Rectal smooth muscle tissue (tissue), 1 donor: Measurements from ENCODE around the gene NPAS3.

Experiments
- H3K27ac ChIP-seq: one replicate; pipeline ENCODE4 v1.7.0; 2013; ENCODE audit warnings: low read depth, low read length, inconsistent platforms
- H3K27me3 ChIP-seq: one replicate; pipeline ENCODE4 v1.7.0; 2013; ENCODE audit warnings: low read length; ENCODE audit not compliant: control insufficient read depth, insufficient read depth
- H3K36me3 ChIP-seq: one replicate; pipeline ENCODE4 v1.7.0; 2013; ENCODE audit warnings: low read length; ENCODE audit not compliant: control insufficient read depth, insufficient read depth
- H3K4me1 ChIP-seq: one replicate; pipeline ENCODE4 v1.7.0; 2013; ENCODE audit warnings: low read length; ENCODE audit not compliant: control insufficient read depth, insufficient read depth
- H3K4me3 ChIP-seq: one replicate; pipeline ENCODE4 v1.7.0; 2013; ENCODE audit warnings: low read length
- H3K9ac ChIP-seq: one replicate; pipeline ENCODE4 v1.7.0; 2013; ENCODE audit warnings: low read length

Gene NPAS3

GRCh38 chr14:33404964-33405574 lies 466.4 kb downstream of the NPAS3 start:
- no peak overlapping the region for H3K9ac ChIP-seq
- no peak overlapping the region for H3K4me3 ChIP-seq
- no peaks in the 10 kb centered on the region for H3K27me3 ChIP-seq
- no peak overlapping the region for H3K27ac ChIP-seq
- H3K4me1 ChIP-seq, result no peaks in the 10 kb centered on the region
- no peaks in the 10 kb centered on the region for H3K36me3 ChIP-seq

DNA sequence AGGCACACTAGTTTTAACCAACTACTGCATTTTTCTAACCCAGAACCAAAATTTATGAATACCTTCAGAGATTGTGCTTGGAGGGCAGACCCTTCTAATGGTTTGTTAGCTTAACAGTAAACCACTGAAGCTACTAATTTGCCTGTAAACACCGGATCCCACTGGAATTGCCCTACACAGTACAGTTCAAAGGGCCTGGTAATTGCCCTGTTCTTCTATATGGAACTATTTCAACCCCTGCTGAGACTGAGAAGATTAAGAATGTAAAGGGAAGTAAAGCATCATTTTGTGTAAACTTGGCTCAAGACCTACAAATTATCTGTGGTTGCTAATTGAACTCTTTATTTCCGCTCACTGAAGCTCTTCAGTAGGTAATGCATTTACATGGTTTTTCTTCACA lies 468.1 kb downstream of the NPAS3 start:
- no peak overlapping the region for H3K4me3 ChIP-seq
- no peak overlapping the region for H3K9ac ChIP-seq
- H3K27ac ChIP-seq, result no peak overlapping the region
- H3K27me3 ChIP-seq, result no peaks in the 10 kb centered on the region
- no peaks in the 10 kb centered on the region for H3K4me1 ChIP-seq
- H3K36me3 ChIP-seq, result no peaks in the 10 kb centered on the region

DNA sequence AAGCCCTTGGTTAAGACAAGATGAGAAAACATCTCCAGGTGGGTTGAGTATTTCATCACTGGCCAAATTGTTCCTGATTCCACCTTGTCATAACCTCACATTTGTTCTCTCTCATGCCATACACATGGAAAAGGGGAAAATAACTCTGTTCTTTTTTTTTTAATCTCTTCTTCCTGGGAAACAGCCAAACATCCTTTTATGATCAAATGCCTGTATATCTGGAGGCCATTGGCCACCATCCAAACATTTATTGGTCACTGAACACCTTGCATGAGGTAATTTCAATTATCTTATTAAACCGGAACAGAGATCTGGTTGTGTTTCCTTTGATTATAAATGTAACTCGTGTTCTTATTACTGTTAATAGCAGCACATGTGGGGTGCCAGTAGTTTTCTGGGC lies 469.6 kb downstream of the NPAS3 start:
- Histone ChIP-seq H3K4me3 (no peak overlapping the region), H3K36me3 (no peaks in the 10 kb centered on the region), H3K27ac (no peak overlapping the region), H3K9ac (no peak overlapping the region), H3K4me1 (no peaks in the 10 kb centered on the region), H3K27me3 (no peaks in the 10 kb centered on the region)

DNA sequence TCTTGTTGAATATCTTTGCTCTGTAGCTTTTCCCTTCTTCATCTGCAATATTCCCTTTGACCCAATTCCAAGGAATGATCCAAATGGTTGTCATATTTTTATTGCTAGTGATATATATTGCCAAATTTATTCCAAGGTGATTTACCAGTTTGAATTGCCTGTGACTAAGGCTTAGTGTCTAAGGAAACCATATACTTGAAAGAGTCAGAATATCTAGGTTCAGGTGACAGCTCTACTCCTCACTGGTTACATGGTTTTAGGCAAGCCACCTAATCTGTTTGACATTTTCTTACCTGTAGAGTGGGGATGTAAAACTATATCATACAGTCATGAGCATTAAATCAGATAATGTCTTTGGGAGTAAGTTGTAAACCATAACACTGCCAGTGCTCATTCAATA lies 473.8 kb downstream of the NPAS3 start:
- H3K4me3 ChIP-seq, result no peak overlapping the region
- no peaks in the 10 kb centered on the region for H3K4me1 ChIP-seq
- H3K9ac ChIP-seq, result no peak overlapping the region
- no peaks in the 10 kb centered on the region for H3K27me3 ChIP-seq
- H3K36me3 ChIP-seq, result no peaks in the 10 kb centered on the region
- no peak overlapping the region for H3K27ac ChIP-seq

GRCh38 chr14:33413381-33413780 lies 474.7 kb downstream of the NPAS3 start:
- no peaks in the 10 kb centered on the region for H3K36me3 ChIP-seq
- H3K27ac ChIP-seq, result no peak overlapping the region
- H3K4me3 ChIP-seq, result no peak overlapping the region
- no peaks in the 10 kb centered on the region for H3K4me1 ChIP-seq
- H3K9ac ChIP-seq, result no peak overlapping the region
- H3K27me3 ChIP-seq, result no peaks in the 10 kb centered on the region

DNA sequence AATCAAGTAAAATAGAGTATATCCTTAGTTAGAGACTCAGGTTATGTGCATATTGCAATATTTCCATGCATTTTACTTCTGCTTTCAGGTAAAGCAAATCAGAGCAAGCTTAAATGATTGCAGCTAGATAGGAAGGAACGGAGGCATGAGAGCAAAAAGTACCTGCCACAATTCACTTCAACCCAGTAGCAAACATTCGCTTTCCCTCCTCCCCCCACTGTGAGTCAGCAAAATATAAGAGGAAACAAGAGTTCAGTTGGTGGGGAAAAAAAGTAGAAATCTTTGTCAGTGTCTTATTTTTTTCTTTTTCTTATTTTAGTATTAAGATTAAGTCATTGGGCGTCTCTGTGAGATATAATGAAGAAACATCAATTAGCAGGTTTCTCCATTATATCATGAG lies 475.4 kb downstream of the NPAS3 start:
- Histone ChIP-seq H3K4me1 (no peaks in the 10 kb centered on the region), H3K27me3 (no peaks in the 10 kb centered on the region), H3K4me3 (no peak overlapping the region), H3K9ac (no peak overlapping the region), H3K36me3 (no peaks in the 10 kb centered on the region), H3K27ac (no peak overlapping the region)

- no peak overlapping the region for H3K4me3 ChIP-seq
- no peaks in the 10 kb centered on the region for H3K4me1 ChIP-seq
- H3K36me3 ChIP-seq, result no peaks in the 10 kb centered on the region
Measured at GRCh38 chr14:33420051-33420627, 481.5 kb downstream of the NPAS3 start.

DNA sequence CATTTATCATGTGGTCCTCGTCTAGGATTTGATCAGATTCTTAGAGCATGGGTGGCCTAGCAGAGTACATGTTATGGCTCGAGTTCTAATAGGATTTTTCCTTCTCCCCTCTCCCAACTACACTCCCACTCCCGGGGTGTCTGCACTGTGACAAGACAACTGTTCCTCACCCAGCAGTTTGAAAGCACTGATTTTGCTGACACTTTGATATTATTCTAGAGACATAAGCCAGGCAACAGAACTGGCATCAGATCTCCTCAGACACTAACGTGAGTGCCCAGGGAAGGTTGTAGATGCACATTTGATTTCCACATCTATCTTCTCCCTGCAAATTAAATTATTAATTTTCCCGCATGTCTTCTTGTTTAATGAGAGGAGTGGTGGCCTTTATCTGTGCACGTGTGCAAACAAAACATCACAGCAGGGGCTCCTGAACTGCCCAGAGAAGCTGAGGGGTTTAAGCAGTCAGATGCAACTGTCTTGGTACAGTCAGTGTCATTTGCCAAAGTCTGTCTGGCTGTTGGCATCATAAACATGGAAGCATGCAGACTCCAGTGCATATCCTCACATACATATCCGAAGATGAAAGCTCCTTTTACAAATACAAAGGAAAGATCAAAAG lies 491.8 kb downstream of the NPAS3 start:
- no peaks in the 10 kb centered on the region for H3K27me3 ChIP-seq
- no peaks in the 10 kb centered on the region for H3K4me1 ChIP-seq
- no peak overlapping the region for H3K27ac ChIP-seq
- H3K9ac ChIP-seq, result no peak overlapping the region
- no peaks in the 10 kb centered on the region for H3K36me3 ChIP-seq
- H3K4me3 ChIP-seq, result no peak overlapping the region

More at GRCh38 chr14:33420051-33420627, 481.5 kb downstream of the NPAS3 start:
- H3K9ac ChIP-seq, result no peak overlapping the region
- H3K27ac ChIP-seq, result no peak overlapping the region
- no peaks in the 10 kb centered on the region for H3K27me3 ChIP-seq

DNA sequence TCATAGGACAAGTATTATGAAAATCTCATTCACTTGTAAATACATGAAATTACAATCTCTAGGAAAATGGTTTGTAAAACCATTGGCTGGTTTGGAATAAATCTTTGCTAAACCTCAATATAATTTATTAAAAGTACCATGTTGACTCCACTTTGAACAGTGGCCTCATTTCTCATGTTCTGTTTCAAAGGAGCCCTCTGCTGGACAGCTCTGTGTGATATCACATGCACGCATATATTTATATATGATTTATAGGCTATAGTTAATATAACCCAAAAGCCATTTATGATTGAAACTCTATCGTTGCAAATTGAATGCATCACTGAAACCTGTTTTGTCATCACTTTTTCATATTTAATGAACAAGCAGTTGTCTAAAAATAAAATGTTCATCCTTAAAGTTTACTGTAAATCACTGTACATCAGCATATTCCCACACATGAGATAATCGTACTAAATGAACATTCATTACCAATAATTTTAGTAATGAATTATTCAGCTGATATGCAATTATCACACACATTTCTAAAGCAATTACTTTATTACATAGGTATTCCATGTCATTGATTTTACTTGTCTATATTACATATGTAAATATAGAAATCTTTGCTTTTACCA lies 493.8 kb downstream of the NPAS3 start:
- Histone ChIP-seq H3K27me3 (no peaks in the 10 kb centered on the region), H3K9ac (no peak overlapping the region), H3K27ac (no peak overlapping the region), H3K4me3 (no peak overlapping the region), H3K36me3 (no peaks in the 10 kb centered on the region), H3K4me1 (no peaks in the 10 kb centered on the region)

DNA sequence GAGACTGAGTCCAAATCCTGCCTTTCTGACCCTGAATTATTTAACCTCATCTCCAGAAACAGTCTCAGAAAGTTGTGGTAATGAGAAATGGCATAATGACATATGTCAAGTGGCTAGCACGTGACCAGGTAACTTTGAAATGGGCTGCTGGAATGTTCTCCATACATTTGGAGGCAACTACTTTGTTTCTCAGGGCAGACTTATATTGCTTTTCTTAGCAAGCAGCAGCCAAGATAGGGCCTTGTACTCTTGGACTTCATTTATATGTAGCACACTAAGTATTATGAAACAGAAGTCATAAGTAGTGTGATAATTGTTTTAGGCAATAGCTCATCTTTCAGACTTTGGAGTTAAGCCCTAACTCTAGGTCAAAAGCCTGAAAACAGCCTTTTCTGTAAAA lies 494.7 kb downstream of the NPAS3 start:
- Histone ChIP-seq H3K27ac (no peak overlapping the region), H3K9ac (no peak overlapping the region), H3K27me3 (no peaks in the 10 kb centered on the region), H3K4me3 (no peak overlapping the region), H3K4me1 (no peaks in the 10 kb centered on the region), H3K36me3 (no peaks in the 10 kb centered on the region)

DNA sequence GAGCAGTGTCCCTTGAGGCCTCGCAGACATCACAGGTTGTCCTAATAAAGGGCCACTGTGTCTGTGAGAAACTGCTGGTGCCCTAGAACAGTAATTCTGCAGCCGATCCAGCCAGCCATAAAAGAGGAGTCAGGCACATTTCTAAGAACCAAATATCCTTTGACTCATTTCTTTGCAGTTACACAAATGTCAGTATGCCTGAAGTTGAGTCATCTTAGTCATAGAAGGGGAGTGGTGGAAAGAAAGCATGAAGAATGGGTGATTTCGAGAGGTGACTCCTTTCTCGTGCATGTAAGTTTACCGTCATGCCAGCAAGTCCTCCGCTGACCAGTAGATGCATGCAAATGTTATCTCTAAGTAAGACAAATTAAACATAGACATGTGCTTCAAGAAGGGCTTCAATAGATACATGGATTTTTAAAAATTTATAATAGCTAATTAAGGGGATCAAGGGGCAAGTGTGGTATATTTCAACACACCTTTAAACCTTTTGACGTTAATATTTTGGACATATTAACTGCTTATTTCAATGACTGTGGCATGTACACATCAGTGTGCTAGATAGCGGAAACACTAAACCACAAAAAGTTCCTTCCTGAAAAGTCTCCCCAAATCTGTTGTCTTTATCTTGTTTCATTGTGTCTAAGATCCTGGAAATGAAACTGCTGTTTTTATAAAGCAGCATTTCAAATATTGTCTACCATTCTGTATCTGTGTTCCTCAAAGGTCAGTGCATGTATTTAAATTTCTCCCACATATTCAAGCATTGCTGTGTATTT lies 497.4 kb downstream of the NPAS3 start:
- Histone ChIP-seq H3K4me1 (no peaks in the 10 kb centered on the region), H3K9ac (no peak overlapping the region), H3K4me3 (no peak overlapping the region), H3K27me3 (no peaks in the 10 kb centered on the region), H3K27ac (no peak overlapping the region), H3K36me3 (no peaks in the 10 kb centered on the region)

DNA sequence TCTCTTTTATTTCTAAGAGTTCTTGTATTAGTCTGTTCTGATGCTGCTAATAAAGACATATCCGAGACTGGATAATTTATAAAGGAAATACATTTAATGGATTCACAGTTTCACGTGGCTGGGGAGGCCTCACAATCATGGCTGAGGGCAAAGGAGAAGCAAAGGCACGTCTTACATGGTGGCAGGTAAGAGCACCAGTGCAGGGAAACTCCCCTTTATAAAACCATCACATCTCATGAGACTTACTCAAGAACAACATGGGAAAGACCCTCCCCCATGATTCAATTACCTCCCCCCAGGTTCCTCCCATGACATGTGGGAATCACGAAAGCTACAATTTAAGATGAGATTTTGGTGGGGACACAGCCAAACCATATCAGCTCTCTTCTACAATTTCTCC lies 503.0 kb downstream of the NPAS3 start:
- no peaks in the 10 kb centered on the region for H3K4me1 ChIP-seq

More for the DNA sequence above, 503.0 kb downstream of the NPAS3 start:
- Histone ChIP-seq H3K36me3 (no peaks in the 10 kb centered on the region), H3K4me3 (no peak overlapping the region), H3K27ac (no peak overlapping the region), H3K27me3 (no peaks in the 10 kb centered on the region), H3K9ac (no peak overlapping the region)
